Measurements from ENCODE around the gene DNAJC12.
"Not testable (repeated sequence)": the region's sequence is repeated elsewhere in the genome, so short reads cannot be mapped to it uniquely, and the experiment has no call there.

Gene DNAJC12

DNA sequence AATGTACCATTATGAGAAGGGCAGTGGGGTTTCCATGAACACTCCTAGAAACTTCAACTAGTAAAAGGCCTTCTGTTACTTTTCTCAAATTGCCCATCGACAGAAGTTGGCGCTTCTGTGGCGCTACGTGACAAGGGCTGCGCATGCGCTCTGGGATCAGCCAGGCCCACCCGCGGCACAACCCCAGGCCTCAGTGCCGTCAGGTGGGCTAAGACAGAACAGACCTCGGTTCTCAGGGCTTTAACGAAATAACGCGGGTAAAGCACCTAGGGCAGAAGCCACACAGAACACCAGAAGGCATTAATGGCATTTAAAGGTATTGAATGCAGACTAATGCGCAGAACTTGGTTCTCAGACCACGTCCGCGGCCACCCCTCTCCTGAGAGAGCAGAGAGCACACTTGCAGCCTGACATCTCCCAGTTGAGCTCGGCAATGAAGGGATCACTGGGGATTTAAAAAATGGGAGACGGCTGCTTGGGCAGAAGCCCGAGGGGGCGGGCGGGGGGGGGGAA is 74.4 kb downstream of the DNAJC12 start:
- no peak for DNase-seq (ENCODE audit: low read depth, low spot score)

DNA sequence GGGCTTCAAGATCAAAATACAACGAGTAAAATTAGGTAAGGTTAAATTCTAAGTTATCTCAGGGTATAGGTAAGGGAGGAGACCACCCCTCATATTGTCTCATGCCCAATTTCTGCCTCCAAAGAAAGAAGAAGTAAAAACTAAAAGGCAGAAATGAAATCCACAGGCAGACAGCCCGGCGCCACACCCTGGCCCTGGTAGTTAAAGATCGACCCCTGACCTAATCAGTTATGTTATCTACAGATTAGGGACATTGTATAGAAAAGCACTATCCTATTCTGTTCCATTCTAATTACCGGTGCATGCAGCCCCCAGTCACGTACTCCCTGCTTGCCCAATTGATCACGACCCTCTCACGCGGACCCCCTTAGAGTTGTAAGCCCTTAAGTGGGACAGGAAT is 75.4 kb downstream of the DNAJC12 start:
- DNase-seq (ENCODE audit: low read depth, low spot score): not testable (repeated sequence)

DNA sequence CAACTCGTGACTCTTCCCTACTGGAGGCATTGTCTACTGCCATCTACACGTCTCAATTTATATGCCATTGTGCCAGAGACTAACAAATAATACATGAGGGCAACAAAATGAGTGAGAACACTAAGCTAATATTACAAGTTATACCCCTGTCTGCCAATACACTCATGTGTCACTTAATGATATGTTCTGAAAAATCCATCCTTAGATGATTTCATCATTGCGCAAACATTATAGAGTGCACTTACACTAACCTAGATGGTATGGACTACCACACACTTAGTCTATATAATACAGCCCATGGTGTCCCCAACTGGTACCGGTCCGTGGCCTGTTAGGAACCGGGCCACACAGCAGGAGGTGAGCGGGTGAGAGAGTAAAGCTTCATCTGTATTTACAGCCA is 77.7 kb downstream of the DNAJC12 start:
- no peak for DNase-seq (ENCODE audit: low read depth, low spot score)
